ENCODE data around the gene MAGI2.

Gene MAGI2

GRCh38 chr7:78363866-78364265 is 1089.6 kb downstream of the MAGI2 start:
- no peaks in the 10 kb centered on the region for H3K9me3 ChIP-seq (ENCODE audit: control insufficient read depth in 5 of 5, low read length in 5 of 5)

DNA sequence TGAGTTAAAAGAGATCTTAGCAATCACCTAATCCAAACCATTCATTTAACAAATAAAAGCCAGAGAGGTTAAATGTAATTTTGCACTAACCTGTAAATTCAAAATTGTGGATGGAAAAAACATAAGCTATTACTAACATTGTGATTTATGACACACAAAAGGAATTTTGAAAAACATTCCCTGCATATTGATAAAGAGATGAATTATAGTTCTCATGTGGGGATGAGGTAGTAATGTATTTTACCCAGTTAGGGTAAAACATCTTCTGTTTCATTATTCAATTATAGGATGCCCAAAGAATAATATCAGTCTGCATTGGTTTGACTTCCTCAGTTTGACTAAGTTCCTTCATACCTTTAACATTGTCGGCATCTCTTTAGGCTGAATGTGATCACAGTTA is 1093.6 kb downstream of the MAGI2 start:
- Histone ChIP-seq H3K27me3 (ENCODE audit: control insufficient read depth in 5 of 5, insufficient read depth in 4 of 5, low read length in 5 of 5) (no peaks in the 10 kb centered on the region), H3K4me3 (ENCODE audit: low read depth in 1 of 5, low read length in 5 of 5) (no peak overlapping the region), H3K9ac (ENCODE audit: low read length in 5 of 5) (no peak overlapping the region), H3K4me1 (ENCODE audit: control insufficient read depth in 5 of 5, insufficient read depth in 5 of 5, low read length in 5 of 5) (no peaks in the 10 kb centered on the region), H3K27ac (ENCODE audit: low read depth, low read length) (no peak overlapping the region), H3K36me3 (ENCODE audit: control insufficient read depth in 5 of 5, insufficient read depth in 5 of 5, low read length in 5 of 5) (no peaks in the 10 kb centered on the region), H3K9me3 (ENCODE audit: control insufficient read depth in 5 of 5, low read length in 5 of 5) (no peaks in the 10 kb centered on the region)

More at GRCh38 chr7:78363866-78364265, 1089.6 kb downstream of the MAGI2 start:
- Histone ChIP-seq H3K36me3 (ENCODE audit: control insufficient read depth in 5 of 5, insufficient read depth in 5 of 5, low read length in 5 of 5) (no peaks in the 10 kb centered on the region), H3K4me1 (ENCODE audit: control insufficient read depth in 5 of 5, insufficient read depth in 5 of 5, low read length in 5 of 5) (no peaks in the 10 kb centered on the region), H3K4me3 (ENCODE audit: low read depth in 1 of 5, low read length in 5 of 5) (no peak overlapping the region), H3K27ac (ENCODE audit: low read depth, low read length) (no peak overlapping the region), H3K9ac (ENCODE audit: low read length in 5 of 5) (no peak overlapping the region), H3K27me3 (ENCODE audit: control insufficient read depth in 5 of 5, insufficient read depth in 4 of 5, low read length in 5 of 5) (no peaks in the 10 kb centered on the region)

- no peak overlapping the region for H3K9ac ChIP-seq (ENCODE audit: low read length in 5 of 5)
- H3K4me3 ChIP-seq (ENCODE audit: low read depth in 1 of 5, low read length in 5 of 5): no peak overlapping the region
- no peaks in the 10 kb centered on the region for H3K4me1 ChIP-seq (ENCODE audit: control insufficient read depth in 5 of 5, insufficient read depth in 5 of 5, low read length in 5 of 5)
- H3K27ac ChIP-seq (ENCODE audit: low read depth, low read length): no peak overlapping the region
- no peaks in the 10 kb centered on the region for H3K36me3 ChIP-seq (ENCODE audit: control insufficient read depth in 5 of 5, insufficient read depth in 5 of 5, low read length in 5 of 5)
- H3K27me3 ChIP-seq (ENCODE audit: control insufficient read depth in 5 of 5, insufficient read depth in 4 of 5, low read length in 5 of 5): no peaks in the 10 kb centered on the region
- no peaks in the 10 kb centered on the region for H3K9me3 ChIP-seq (ENCODE audit: control insufficient read depth in 5 of 5, low read length in 5 of 5)
These were observed 1095.8 kb downstream of the MAGI2 start for GRCh38 chr7:78357709-78358108.

DNA sequence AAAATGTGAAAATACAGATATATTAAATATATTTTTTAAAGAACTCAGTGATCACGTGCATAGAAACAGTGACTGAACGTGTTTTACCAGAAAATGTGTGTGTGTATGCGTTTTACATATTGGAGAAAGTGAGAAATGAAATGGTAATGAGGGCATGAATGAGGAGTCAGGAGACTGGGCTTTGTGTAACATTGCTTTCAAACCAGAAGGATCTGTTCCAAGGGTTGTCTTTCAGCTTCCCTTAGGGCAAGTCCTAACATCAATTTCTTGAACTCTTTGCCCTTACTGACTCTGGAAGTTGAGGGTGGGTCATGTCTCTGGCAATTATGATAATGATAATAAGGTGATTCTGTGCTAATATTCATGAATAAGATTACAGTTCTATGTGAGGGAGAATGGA is 1097.6 kb downstream of the MAGI2 start:
- H3K9me3 ChIP-seq (ENCODE audit: control insufficient read depth in 5 of 5, low read length in 5 of 5): no peaks in the 10 kb centered on the region
- H3K27ac ChIP-seq (ENCODE audit: low read depth, low read length): no peak overlapping the region
- H3K9ac ChIP-seq (ENCODE audit: low read length in 5 of 5): no peak overlapping the region
- no peak overlapping the region for H3K4me3 ChIP-seq (ENCODE audit: low read depth in 1 of 5, low read length in 5 of 5)
- no peaks in the 10 kb centered on the region for H3K4me1 ChIP-seq (ENCODE audit: control insufficient read depth in 5 of 5, insufficient read depth in 5 of 5, low read length in 5 of 5)
- no peaks in the 10 kb centered on the region for H3K27me3 ChIP-seq (ENCODE audit: control insufficient read depth in 5 of 5, insufficient read depth in 4 of 5, low read length in 5 of 5)
- no peaks in the 10 kb centered on the region for H3K36me3 ChIP-seq (ENCODE audit: control insufficient read depth in 5 of 5, insufficient read depth in 5 of 5, low read length in 5 of 5)

GRCh38 chr7:78350926-78351325 is 1102.5 kb downstream of the MAGI2 start:
- no peaks in the 10 kb centered on the region for H3K9me3 ChIP-seq (ENCODE audit: control insufficient read depth in 5 of 5, low read length in 5 of 5)
- H3K27ac ChIP-seq (ENCODE audit: low read depth, low read length): no peak overlapping the region
- H3K4me3 ChIP-seq (ENCODE audit: low read depth in 1 of 5, low read length in 5 of 5): no peak overlapping the region
- no peaks in the 10 kb centered on the region for H3K27me3 ChIP-seq (ENCODE audit: control insufficient read depth in 5 of 5, insufficient read depth in 4 of 5, low read length in 5 of 5)
- no peak overlapping the region for H3K9ac ChIP-seq (ENCODE audit: low read length in 5 of 5)
- H3K4me1 ChIP-seq (ENCODE audit: control insufficient read depth in 5 of 5, insufficient read depth in 5 of 5, low read length in 5 of 5): no peaks in the 10 kb centered on the region
- no peaks in the 10 kb centered on the region for H3K36me3 ChIP-seq (ENCODE audit: control insufficient read depth in 5 of 5, insufficient read depth in 5 of 5, low read length in 5 of 5)

DNA sequence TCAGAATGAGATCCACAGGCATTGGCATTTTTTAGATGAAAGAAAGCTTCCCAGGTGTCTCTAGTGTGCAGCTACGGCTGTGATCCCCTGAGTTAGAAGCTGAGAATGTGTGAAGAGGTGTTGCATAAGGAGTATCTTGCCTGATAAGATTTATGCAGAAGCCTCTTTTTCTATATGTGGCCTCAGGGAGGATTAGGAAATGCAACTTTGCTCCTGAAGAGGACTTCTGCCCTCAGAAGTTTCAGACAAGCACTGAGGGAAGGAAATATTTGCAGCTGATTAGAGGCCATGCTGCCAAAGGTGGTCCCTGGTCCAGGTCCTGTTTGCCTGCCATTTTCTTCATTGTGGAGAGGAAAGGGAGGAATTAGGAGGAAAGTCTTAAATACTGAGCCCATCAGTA is 1103.1 kb downstream of the MAGI2 start:
- H3K36me3 ChIP-seq (ENCODE audit: control insufficient read depth in 5 of 5, insufficient read depth in 5 of 5, low read length in 5 of 5): no peaks in the 10 kb centered on the region
- no peaks in the 10 kb centered on the region for H3K27me3 ChIP-seq (ENCODE audit: control insufficient read depth in 5 of 5, insufficient read depth in 4 of 5, low read length in 5 of 5)
- H3K9me3 ChIP-seq (ENCODE audit: control insufficient read depth in 5 of 5, low read length in 5 of 5): no peaks in the 10 kb centered on the region
- H3K4me3 ChIP-seq (ENCODE audit: low read depth in 1 of 5, low read length in 5 of 5): no peak overlapping the region
- H3K9ac ChIP-seq (ENCODE audit: low read length in 5 of 5): no peak overlapping the region
- H3K4me1 ChIP-seq (ENCODE audit: control insufficient read depth in 5 of 5, insufficient read depth in 5 of 5, low read length in 5 of 5): no peaks in the 10 kb centered on the region
- no peak overlapping the region for H3K27ac ChIP-seq (ENCODE audit: low read depth, low read length)

DNA sequence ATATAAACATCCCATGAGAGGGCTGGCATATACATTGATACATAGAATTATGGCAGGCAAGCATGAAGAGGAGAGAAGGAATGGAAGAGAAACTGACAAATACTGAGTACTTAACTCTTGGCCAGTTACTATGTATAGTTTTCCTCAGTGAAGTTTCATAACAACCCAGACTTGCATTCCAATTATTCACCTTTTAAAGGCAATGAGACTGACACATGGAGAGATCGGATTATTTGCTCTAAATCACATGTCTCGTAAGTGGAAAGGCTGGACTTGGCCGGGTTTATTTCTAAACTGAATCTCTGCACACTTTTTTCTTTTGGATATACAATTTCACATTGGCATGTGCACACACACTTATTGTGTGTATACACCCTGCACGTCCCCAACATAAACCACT is 1106.6 kb downstream of the MAGI2 start:
- no peak overlapping the region for H3K27ac ChIP-seq (ENCODE audit: low read depth, low read length)
- no peak overlapping the region for H3K4me3 ChIP-seq (ENCODE audit: low read depth in 1 of 5, low read length in 5 of 5)
- peaks cover 0 to 3% (median 0%) of the 10 kb centered on the region in 5 donors for H3K9me3 ChIP-seq (ENCODE audit: control insufficient read depth in 5 of 5, low read length in 5 of 5)
- no peaks in the 10 kb centered on the region for H3K4me1 ChIP-seq (ENCODE audit: control insufficient read depth in 5 of 5, insufficient read depth in 5 of 5, low read length in 5 of 5)
- H3K9ac ChIP-seq (ENCODE audit: low read length in 5 of 5): no peak overlapping the region
- no peaks in the 10 kb centered on the region for H3K36me3 ChIP-seq (ENCODE audit: control insufficient read depth in 5 of 5, insufficient read depth in 5 of 5, low read length in 5 of 5)
- no peaks in the 10 kb centered on the region for H3K27me3 ChIP-seq (ENCODE audit: control insufficient read depth in 5 of 5, insufficient read depth in 4 of 5, low read length in 5 of 5)

GRCh38 chr7:78345979-78346378 is 1107.5 kb downstream of the MAGI2 start:
- Histone ChIP-seq H3K27ac (ENCODE audit: low read depth, low read length) (no peak overlapping the region), H3K4me1 (ENCODE audit: control insufficient read depth in 5 of 5, insufficient read depth in 5 of 5, low read length in 5 of 5) (no peaks in the 10 kb centered on the region), H3K4me3 (ENCODE audit: low read depth in 1 of 5, low read length in 5 of 5) (no peak overlapping the region), H3K9ac (ENCODE audit: low read length in 5 of 5) (no peak overlapping the region), H3K9me3 (ENCODE audit: control insufficient read depth in 5 of 5, low read length in 5 of 5) (peaks cover 0 to 3% (median 0%) of the 10 kb centered on the region in 5 donors), H3K27me3 (ENCODE audit: control insufficient read depth in 5 of 5, insufficient read depth in 4 of 5, low read length in 5 of 5) (no peaks in the 10 kb centered on the region), H3K36me3 (ENCODE audit: control insufficient read depth in 5 of 5, insufficient read depth in 5 of 5, low read length in 5 of 5) (no peaks in the 10 kb centered on the region)

DNA sequence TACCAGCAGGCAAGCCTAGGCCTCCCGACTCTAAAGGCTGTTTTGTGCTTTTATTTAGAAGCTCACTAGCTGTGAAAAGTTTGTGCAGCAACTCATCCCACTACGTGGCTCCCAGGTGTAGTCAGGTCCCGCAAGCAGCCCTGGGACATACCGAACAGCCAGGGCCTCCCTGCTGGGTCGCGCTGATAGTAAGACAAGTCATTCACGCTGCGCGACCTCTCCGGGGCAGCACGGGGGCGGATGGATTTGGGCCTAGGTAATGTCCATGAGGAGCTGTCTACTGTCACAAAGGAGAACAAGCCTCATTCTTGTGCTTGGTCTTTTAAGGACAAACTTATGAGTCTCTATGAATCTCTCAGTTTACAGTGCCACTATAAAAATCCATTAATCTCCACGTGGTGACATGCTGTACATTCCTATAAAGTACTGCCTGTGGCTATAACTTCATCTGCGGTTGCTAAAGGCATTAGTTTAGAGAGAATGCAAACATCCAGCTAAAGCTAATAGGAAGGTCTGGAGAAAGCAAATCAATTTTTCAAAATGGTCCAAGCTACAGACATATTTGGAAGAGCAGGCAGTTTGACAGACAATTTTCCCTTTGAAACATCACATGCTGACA is 1108.1 kb downstream of the MAGI2 start:
- Histone ChIP-seq H3K27ac (ENCODE audit: low read depth, low read length) (no peak overlapping the region), H3K9ac (ENCODE audit: low read length in 5 of 5) (no peak overlapping the region), H3K9me3 (ENCODE audit: control insufficient read depth in 5 of 5, low read length in 5 of 5) (peaks cover 0 to 3% (median 0%) of the 10 kb centered on the region in 5 donors), H3K27me3 (ENCODE audit: control insufficient read depth in 5 of 5, insufficient read depth in 4 of 5, low read length in 5 of 5) (no peaks in the 10 kb centered on the region), H3K36me3 (ENCODE audit: control insufficient read depth in 5 of 5, insufficient read depth in 5 of 5, low read length in 5 of 5) (no peaks in the 10 kb centered on the region), H3K4me3 (ENCODE audit: low read depth in 1 of 5, low read length in 5 of 5) (no peak overlapping the region), H3K4me1 (ENCODE audit: control insufficient read depth in 5 of 5, insufficient read depth in 5 of 5, low read length in 5 of 5) (no peaks in the 10 kb centered on the region)

DNA sequence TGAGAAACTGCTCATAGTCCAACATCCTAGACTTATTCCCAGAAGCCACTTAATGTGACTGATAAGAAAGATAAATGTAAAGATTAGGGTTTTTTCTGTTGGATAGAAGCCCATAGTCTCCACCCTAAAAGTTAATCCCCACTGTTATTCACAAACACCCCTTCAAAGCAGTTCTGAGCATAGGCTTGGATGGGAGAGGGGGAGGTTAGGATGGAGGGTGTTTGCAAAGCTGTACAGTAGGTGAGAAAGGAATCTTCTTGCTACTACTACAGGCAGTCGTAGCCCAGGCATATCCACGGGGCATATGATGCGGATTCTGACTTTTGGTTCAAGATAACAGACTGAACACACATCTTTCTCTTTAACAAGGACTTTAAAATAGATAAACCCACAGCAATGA is 1119.0 kb downstream of the MAGI2 start:
- H3K27me3 ChIP-seq (ENCODE audit: control insufficient read depth in 5 of 5, insufficient read depth in 4 of 5, low read length in 5 of 5): no peaks in the 10 kb centered on the region

More for the DNA sequence above, 1119.0 kb downstream of the MAGI2 start:
- no peak overlapping the region for H3K9ac ChIP-seq (ENCODE audit: low read length in 5 of 5)
- H3K9me3 ChIP-seq (ENCODE audit: control insufficient read depth in 5 of 5, low read length in 5 of 5): no peaks in the 10 kb centered on the region
- peaks cover 0 to 4% (median 0%) of the 10 kb centered on the region in 5 donors for H3K4me1 ChIP-seq (ENCODE audit: control insufficient read depth in 5 of 5, insufficient read depth in 5 of 5, low read length in 5 of 5)
- H3K4me3 ChIP-seq (ENCODE audit: low read depth in 1 of 5, low read length in 5 of 5): no peak overlapping the region
- H3K36me3 ChIP-seq (ENCODE audit: control insufficient read depth in 5 of 5, insufficient read depth in 5 of 5, low read length in 5 of 5): no peaks in the 10 kb centered on the region
- no peak overlapping the region for H3K27ac ChIP-seq (ENCODE audit: low read depth, low read length)

Measured in subcutaneous abdominal adipose tissue (tissue), 5 donors.